GM13977 (cell line): ENCODE results near the gene THRA.

ENCODE experiments used
- DNase-seq: peaks from one replicate; pipeline ENCODE4 v3.0.0; 2012; ENCODE audit warnings: low spot score
- CTCF ChIP-seq: IDR thresholded peaks from 2 replicates; pipeline ENCODE4 v1.5.1; 2012; ENCODE audit warnings: mild to moderate bottlenecking, control low read depth; ENCODE audit not compliant: insufficient read depth; ENCODE audit errors: extremely low read depth, missing control alignments
- in situ Hi-C: fragments of 300-500 bp; cut with MboI; formaldehyde crosslinking; loops from one replicate; pipeline ENCODE4 v1.12.0; 2022; ENCODE audit warnings: low sequenced_read_pairs, low pct_unique_long_range_greater_than_20kb, mixed read lengths, inconsistent platforms; ENCODE audit not compliant: unreplicated experiment

THRA gene

DNA sequence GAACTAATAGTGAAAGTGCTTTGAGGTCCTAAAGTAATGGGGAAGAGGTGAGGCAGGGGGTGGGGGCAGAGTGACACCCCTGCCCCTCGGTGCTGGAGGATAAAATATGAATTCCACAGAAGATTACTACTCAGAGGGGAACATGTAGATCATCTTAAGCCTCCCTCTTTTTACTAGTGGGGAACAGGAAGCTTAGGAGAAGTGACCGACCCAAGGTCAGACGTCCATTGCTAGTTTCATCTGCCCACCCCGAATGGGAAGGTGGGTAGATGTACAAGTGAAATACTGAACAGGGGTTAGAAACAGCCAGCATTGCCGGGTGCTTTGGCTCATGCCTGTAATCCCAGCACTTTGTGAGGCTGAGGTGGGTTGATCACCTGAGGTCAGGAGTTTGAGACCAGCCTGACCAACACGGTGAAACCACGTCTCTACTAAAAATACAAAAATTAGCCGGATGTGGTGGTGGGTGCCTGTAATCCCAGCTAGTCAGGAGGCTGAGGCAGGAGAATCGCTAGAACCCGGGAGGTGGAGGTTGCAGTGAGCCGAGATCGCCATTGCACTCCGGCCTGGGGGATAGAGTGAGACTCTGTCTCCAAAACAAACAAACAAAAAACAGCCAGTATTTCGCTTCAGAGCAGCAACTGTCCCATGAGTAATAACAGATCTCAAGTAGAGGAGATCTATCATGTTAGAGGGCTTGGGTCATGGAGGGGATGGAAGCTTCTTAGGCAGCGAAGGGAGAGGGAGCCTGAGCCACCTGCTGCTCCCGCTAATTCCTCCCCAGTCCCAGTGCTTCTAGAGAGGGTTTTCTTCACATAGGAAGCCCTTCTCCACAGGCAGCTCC, 38.8 kb downstream of the THRA start:
- no peak for TF ChIP-seq CTCF

GRCh38 chr17:40103071-40103661, 40.4 kb downstream of the THRA start:
- in situ Hi-C loops = no loop called here
- DNase-seq = no peak
- no peak for TF ChIP-seq CTCF

More for the DNA sequence above, 38.8 kb downstream of the THRA start:
- no peak for DNase-seq
- in situ Hi-C loops = no loop called here

- TF ChIP-seq CTCF = no peak
- in situ Hi-C loops = no loop called here
- DNase-seq = no peak
Observed at GRCh38 chr17:40103688-40104087, 40.9 kb downstream of the THRA start.

- no peak for TF ChIP-seq CTCF
- in situ Hi-C loops = no loop called here
- DNase-seq = no peak
Observed at GRCh38 chr17:40104594-40105486, 42.1 kb downstream of the THRA start.

- in situ Hi-C loops = no loop called here
Observed at GRCh38 chr17:40105861-40106759, 43.3 kb downstream of the THRA start.

More at GRCh38 chr17:40105861-40106759, 43.3 kb downstream of the THRA start:
- no peak for TF ChIP-seq CTCF
- no peak for DNase-seq
